NB4 (cell line): ENCODE measurements around the gene BMPR2.

Experiments used
- CTCF ChIP-seq: IDR thresholded peaks from one replicate; pipeline ENCODE4 v1.5.1; 2012; ENCODE audit warnings: low read depth, low read length
- MYC ChIP-seq: IDR thresholded peaks from 2 replicates; pipeline ENCODE4 v1.6.1; 2011; ENCODE audit warnings: low read depth, low read length

DNA sequence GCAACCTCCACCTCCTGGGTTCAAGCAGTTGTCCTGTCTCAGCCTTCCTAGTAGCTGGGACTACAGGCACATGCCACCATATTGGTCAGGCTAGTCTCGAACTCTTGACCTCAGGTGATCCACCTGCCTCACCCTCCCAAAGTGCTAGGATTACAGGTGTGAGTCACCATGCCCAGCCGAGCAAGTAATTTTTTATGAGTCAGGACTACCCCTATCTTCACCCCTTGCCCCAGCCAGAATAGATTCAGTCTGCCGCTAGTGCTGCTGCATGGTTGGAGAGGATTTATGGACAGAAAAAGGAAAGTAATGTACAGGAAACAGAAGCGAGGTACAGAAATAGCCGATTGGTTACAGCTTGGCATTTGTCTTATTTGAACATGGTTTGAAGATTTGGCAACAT is 48.9 kb downstream of the BMPR2 start:
- TF ChIP-seq CTCF, result no peak
- no peak for TF ChIP-seq MYC
